Liver (tissue), 9 donors: Measurements from ENCODE around the gene RFT1. TPM values are rescaled to one million over a fixed set of nuclear protein-coding genes. Genes with fewer than 3 reads are reported as not detected.

ENCODE experiments used
- DNase-seq: peaks from one replicate; pipeline ENCODE4 v3.0.0-alpha.2; 2017; ENCODE audit warnings: low spot score
- H3K27ac ChIP-seq, 2 donors: one replicate each; pipeline ENCODE4 v1.7.0; 2013; ENCODE audit warnings: inconsistent platforms in 2 of 2, low read length in 2 of 2, control low read depth in 1 of 2, low read depth in 1 of 2, mild to moderate bottlenecking in 1 of 2
- H3K27me3 ChIP-seq, 4 donors: one replicate each; pipeline versions ENCODE4 v1.6.1 to v1.7.0; 2013; ENCODE audit warnings: low read length in 3 of 4, inconsistent platforms in 1 of 4, mild to moderate bottlenecking in 1 of 4, moderate library complexity in 1 of 4; ENCODE audit not compliant: control insufficient read depth in 4 of 4, insufficient read depth in 4 of 4
- H3K36me3 ChIP-seq, 4 donors: one replicate each; pipeline versions ENCODE4 v1.6.1 to v1.7.0; 2013; ENCODE audit warnings: low read length in 3 of 4, mild to moderate bottlenecking in 3 of 4, low read depth in 1 of 4, moderate library complexity in 1 of 4; ENCODE audit not compliant: control insufficient read depth in 4 of 4, insufficient read depth in 3 of 4
- H3K4me1 ChIP-seq, 4 donors: one replicate each; pipeline versions ENCODE4 v1.6.1 to v1.7.0; 2013; ENCODE audit warnings: low read length in 3 of 4, mild to moderate bottlenecking in 3 of 4, moderate library complexity in 1 of 4; ENCODE audit not compliant: control insufficient read depth in 4 of 4, insufficient read depth in 4 of 4
- H3K4me3 ChIP-seq, 3 donors: one replicate each; pipeline versions ENCODE4 v1.6.1 to v1.7.0; 2013; ENCODE audit warnings: low read length in 3 of 3, control low read depth in 1 of 3, low read depth in 1 of 3, mild to moderate bottlenecking in 1 of 3
- H3K9ac ChIP-seq, 2 donors: one replicate each; pipeline ENCODE4 v1.7.0; 2013; ENCODE audit warnings: low read length in 2 of 2, mild to moderate bottlenecking in 2 of 2, moderate library complexity in 2 of 2, control low read depth in 1 of 2, low read depth in 1 of 2
- H3K9me3 ChIP-seq, 4 donors: one replicate each; pipeline versions ENCODE4 v1.6.1 to v1.7.0; 2013; ENCODE audit warnings: low read length in 3 of 4; ENCODE audit not compliant: control insufficient read depth in 4 of 4
- ATF3 ChIP-seq: IDR thresholded peaks from 2 replicates; pipeline ENCODE4 v1.6.1; 2016; ENCODE audit warnings: antibody characterized with exemption
- EGR1 ChIP-seq, 2 donors: IDR thresholded peaks; 2 replicates each; pipeline ENCODE4 v1.6.1; 2016 to 2018; ENCODE audit warnings: antibody characterized with exemption in 2 of 2, low read depth in 2 of 2
- FOXA1 ChIP-seq: IDR thresholded peaks from 2 replicates; pipeline ENCODE4 v1.6.1; 2016; ENCODE audit warnings: antibody characterized with exemption
- FOXA2 ChIP-seq: IDR thresholded peaks from 2 replicates; pipeline ENCODE4 v1.6.1; 2016; ENCODE audit warnings: antibody characterized with exemption
- GABPA ChIP-seq, 2 donors: IDR thresholded peaks in 1 of 2; conservative IDR thresholded peaks in 1 of 2; 2 replicates each; pipeline ENCODE4 v1.6.1; 2016; ENCODE audit warnings: antibody characterized with exemption in 2 of 2, mild to moderate bottlenecking in 1 of 2, moderate library complexity in 1 of 2
- HNF4A ChIP-seq, 2 donors: conservative IDR thresholded peaks; 2 replicates each; pipeline ENCODE4 v1.6.1; 2016; ENCODE audit warnings: antibody characterized with exemption in 2 of 2, mild to moderate bottlenecking in 2 of 2
- HNF4G ChIP-seq: IDR thresholded peaks from 2 replicates; pipeline ENCODE4 v1.6.1; 2016; ENCODE audit warnings: antibody characterized with exemption
- JUND ChIP-seq, 2 donors: IDR thresholded peaks; 2 replicates each; pipeline ENCODE4 v1.6.1; 2016; ENCODE audit warnings: antibody characterized with exemption in 2 of 2
- NR2F2 ChIP-seq: IDR thresholded peaks from 2 replicates; pipeline ENCODE4 v1.6.1; 2016; ENCODE audit warnings: antibody characterized with exemption
- RAD21 ChIP-seq, 2 donors: IDR thresholded peaks; 2 replicates each; pipeline ENCODE4 v1.6.1; 2016; ENCODE audit warnings: antibody characterized with exemption in 2 of 2, mild to moderate bottlenecking in 2 of 2
- RXRA ChIP-seq, 2 donors: IDR thresholded peaks; 2 replicates each; pipeline ENCODE4 v1.6.1; 2017 to 2018; ENCODE audit warnings: antibody characterized with exemption in 2 of 2, mild to moderate bottlenecking in 1 of 2
- SP1 ChIP-seq: IDR thresholded peaks from 2 replicates; pipeline ENCODE4 v1.6.1; 2018; ENCODE audit warnings: antibody characterized with exemption, mild to moderate bottlenecking
- YY1 ChIP-seq: IDR thresholded peaks from 2 replicates; pipeline ENCODE4 v1.6.1; 2016; ENCODE audit warnings: antibody characterized with exemption, mild to moderate bottlenecking
- ZBTB33 ChIP-seq: IDR thresholded peaks from 2 replicates; pipeline ENCODE4 v1.6.1; 2016; ENCODE audit warnings: antibody characterized with exemption
- WGBS: extraction: QIAGEN DNeasy Blood & Tissue Kit; methylation state at CpG from one replicate; pipeline ENCODE4 v1.1.7; 2013; 5-methylcytosine and 5-hydroxymethylcytosine counted together
- polyA plus RNA-seq, 2 donors: library from polyadenylated mRNA; stranded (reverse) in 1 of 2; unstranded in 1 of 2; fragments of 200-250 nt in 1 of 2; fragments of >200 nt in 1 of 2; fragmentation: Nextera tagmentation in 1 of 2; extraction: Ambion mirVana in 1 of 2; gene quantifications; one replicate each; pipeline versions ENCODE4 v1.2.1 to v1.2.3, GENCODE V29; 2013 to 2015
- total RNA-seq, 2 donors: library from RNA; depleted of rRNA; stranded (reverse); fragments of >200 nt; gene quantifications; one replicate each; pipeline ENCODE4 v1.2.3, GENCODE V29; 2014
- TF ChIP-seq, protein P1 (sequence below): IDR thresholded peaks from 2 replicates; pipeline ENCODE4 v1.6.1; 2016; ENCODE audit warnings: antibody characterized with exemption
- TF ChIP-seq, protein P2 (sequence below): fragments of 150-350 bp; IDR thresholded peaks from 2 replicates; pipeline ENCODE4 v1.5.1; 2017; ENCODE audit warnings: improper control_type of control experiment, low read depth, low read length; ENCODE audit not compliant: missing input control
- TF ChIP-seq, protein P3 (sequence below): IDR thresholded peaks from 2 replicates; pipeline ENCODE4 v1.6.1; 2016; ENCODE audit warnings: antibody characterized with exemption, mild to moderate bottlenecking
- donor health status: healthy.
- donor health status: healthy.
- donor health status: healthy.
- donor health status: healthy.
- donor health status: healthy.

The RFT1 gene
- total and polyA plus RNA-seq, 4 donors, result 8.0 to 12.6 (median 11.8) TPM

DNA sequence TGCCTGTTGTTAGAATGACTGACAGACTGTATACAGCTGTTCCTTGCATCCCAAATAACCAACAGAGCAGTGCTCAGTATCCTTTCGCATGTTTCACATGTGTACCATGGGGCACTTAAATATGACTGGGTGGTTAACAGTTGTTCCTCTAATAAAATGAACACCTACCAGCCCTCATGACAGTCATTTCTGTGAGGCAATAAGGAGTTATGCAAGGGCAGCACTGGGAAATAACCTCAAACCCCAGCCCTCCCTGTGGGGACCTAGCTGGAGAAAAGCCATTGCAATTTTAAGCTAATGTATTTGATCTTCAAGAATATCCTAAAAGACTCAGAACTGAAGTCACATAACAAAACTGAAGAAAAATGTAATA, 7.3 kb downstream of the RFT1 start:
- H3K36me3 ChIP-seq, result peaks cover 20 to 76% (median 60%) of the 10 kb centered on the region in 4 donors
- H3K27me3 ChIP-seq, result no peaks in the 10 kb centered on the region
- no peak overlapping the region for H3K9ac ChIP-seq
- TF ChIP-seq EGR1 (IDR thresholded peaks at IDR 0.05; ENCODE audit: low read depth in 2 of 2), result no peak
- no peak for TF ChIP-seq RAD21 (IDR thresholded peaks at IDR 0.05)
- TF ChIP-seq FOXA1, result no peak
- TF ChIP-seq, protein P1, sequence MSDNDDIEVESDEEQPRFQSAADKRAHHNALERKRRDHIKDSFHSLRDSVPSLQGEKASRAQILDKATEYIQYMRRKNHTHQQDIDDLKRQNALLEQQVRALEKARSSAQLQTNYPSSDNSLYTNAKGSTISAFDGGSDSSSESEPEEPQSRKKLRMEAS, result no peak
- TF ChIP-seq GABPA (IDR thresholded peaks at IDR 0.05 in 1 of 2, conservative IDR thresholded peaks at IDR 0.05 in 1 of 2), result no peak
- TF ChIP-seq FOXA2, result no peak
- TF ChIP-seq NR2F2, result no peak
- TF ChIP-seq, protein P2, sequence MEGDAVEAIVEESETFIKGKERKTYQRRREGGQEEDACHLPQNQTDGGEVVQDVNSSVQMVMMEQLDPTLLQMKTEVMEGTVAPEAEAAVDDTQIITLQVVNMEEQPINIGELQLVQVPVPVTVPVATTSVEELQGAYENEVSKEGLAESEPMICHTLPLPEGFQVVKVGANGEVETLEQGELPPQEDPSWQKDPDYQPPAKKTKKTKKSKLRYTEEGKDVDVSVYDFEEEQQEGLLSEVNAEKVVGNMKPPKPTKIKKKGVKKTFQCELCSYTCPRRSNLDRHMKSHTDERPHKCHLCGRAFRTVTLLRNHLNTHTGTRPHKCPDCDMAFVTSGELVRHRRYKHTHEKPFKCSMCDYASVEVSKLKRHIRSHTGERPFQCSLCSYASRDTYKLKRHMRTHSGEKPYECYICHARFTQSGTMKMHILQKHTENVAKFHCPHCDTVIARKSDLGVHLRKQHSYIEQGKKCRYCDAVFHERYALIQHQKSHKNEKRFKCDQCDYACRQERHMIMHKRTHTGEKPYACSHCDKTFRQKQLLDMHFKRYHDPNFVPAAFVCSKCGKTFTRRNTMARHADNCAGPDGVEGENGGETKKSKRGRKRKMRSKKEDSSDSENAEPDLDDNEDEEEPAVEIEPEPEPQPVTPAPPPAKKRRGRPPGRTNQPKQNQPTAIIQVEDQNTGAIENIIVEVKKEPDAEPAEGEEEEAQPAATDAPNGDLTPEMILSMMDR, result no peak
- TF ChIP-seq SP1, result no peak
- no peak for TF ChIP-seq RXRA (IDR thresholded peaks at IDR 0.05)
- 96% methylated on average over 1 of the region's 1 CpG for WGBS
- no peak for DNase-seq
- H3K27ac ChIP-seq, result no peak overlapping the region
- H3K4me3 ChIP-seq, result no peak overlapping the region
- no peaks in the 10 kb centered on the region for H3K9me3 ChIP-seq
- no peaks in the 10 kb centered on the region for H3K4me1 ChIP-seq

GRCh38 chr3:53122255-53122932, 7.8 kb downstream of the RFT1 start:
- Histone ChIP-seq H3K4me1 (no peaks in the 10 kb centered on the region), H3K27ac (no peak overlapping the region), H3K9ac (no peak overlapping the region), H3K9me3 (no peaks in the 10 kb centered on the region), H3K4me3 (no peak overlapping the region), H3K27me3 (no peaks in the 10 kb centered on the region), H3K36me3 (peaks cover 20 to 80% (median 63%) of the 10 kb centered on the region in 4 donors)
- TF ChIP-seq JUND (IDR thresholded peaks at IDR 0.05) (no peak), GABPA (IDR thresholded peaks at IDR 0.05 in 1 of 2, conservative IDR thresholded peaks at IDR 0.05 in 1 of 2) (no peak), HNF4A (conservative IDR thresholded peaks at IDR 0.05) (no peak), ZBTB33 (no peak), RXRA (IDR thresholded peaks at IDR 0.05) (no peak), YY1 (no peak), NR2F2 (no peak), ATF3 (no peak), SP1 (no peak), FOXA2 (no peak), EGR1 (IDR thresholded peaks at IDR 0.05; ENCODE audit: low read depth in 2 of 2) (no peak), FOXA1 (no peak), HNF4G (no peak)
- TF ChIP-seq, protein P3, sequence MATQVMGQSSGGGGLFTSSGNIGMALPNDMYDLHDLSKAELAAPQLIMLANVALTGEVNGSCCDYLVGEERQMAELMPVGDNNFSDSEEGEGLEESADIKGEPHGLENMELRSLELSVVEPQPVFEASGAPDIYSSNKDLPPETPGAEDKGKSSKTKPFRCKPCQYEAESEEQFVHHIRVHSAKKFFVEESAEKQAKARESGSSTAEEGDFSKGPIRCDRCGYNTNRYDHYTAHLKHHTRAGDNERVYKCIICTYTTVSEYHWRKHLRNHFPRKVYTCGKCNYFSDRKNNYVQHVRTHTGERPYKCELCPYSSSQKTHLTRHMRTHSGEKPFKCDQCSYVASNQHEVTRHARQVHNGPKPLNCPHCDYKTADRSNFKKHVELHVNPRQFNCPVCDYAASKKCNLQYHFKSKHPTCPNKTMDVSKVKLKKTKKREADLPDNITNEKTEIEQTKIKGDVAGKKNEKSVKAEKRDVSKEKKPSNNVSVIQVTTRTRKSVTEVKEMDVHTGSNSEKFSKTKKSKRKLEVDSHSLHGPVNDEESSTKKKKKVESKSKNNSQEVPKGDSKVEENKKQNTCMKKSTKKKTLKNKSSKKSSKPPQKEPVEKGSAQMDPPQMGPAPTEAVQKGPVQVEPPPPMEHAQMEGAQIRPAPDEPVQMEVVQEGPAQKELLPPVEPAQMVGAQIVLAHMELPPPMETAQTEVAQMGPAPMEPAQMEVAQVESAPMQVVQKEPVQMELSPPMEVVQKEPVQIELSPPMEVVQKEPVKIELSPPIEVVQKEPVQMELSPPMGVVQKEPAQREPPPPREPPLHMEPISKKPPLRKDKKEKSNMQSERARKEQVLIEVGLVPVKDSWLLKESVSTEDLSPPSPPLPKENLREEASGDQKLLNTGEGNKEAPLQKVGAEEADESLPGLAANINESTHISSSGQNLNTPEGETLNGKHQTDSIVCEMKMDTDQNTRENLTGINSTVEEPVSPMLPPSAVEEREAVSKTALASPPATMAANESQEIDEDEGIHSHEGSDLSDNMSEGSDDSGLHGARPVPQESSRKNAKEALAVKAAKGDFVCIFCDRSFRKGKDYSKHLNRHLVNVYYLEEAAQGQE, result no peak
- TF ChIP-seq, protein P2, result no peak
- TF ChIP-seq, protein P1, result no peak
- 89% methylated on average over 4 of the region's 4 CpGs for WGBS
- DNase-seq, result no peak
